Esophagus muscularis mucosa (tissue), 4 donors: Measurements from ENCODE around the gene D2HGDH.

Experiments used
- EP300 ChIP-seq: sonication (generic); formaldehyde crosslinking; IDR thresholded peaks from one replicate; pipeline ENCODE4 v1.6.1; 2017; ENCODE audit warnings: antibody characterized with exemption
- POLR2A ChIP-seq: fragments of 450-650 bp; IDR thresholded peaks from one replicate; pipeline ENCODE4 v1.6.1; 2017; ENCODE audit warnings: antibody characterized with exemption, moderate library complexity, mild to moderate bottlenecking, low read depth
- POLR2AphosphoS5 ChIP-seq, 2 donors: sonication (generic); formaldehyde crosslinking; IDR thresholded peaks; one replicate each; pipeline ENCODE4 v1.6.1; 2017; ENCODE audit warnings: antibody characterized with exemption in 2 of 2
- TF ChIP-seq, protein P1 (sequence below), 3 experiments: fragments of 200-600 bp in 2 of 3; fragments of 450-650 bp in 1 of 3; sonication (generic) in 2 of 3; IDR thresholded peaks; one replicate each; pipeline ENCODE4 v1.5.1; 2017 to 2019; ENCODE audit warnings: antibody characterized with exemption in 3 of 3, mild to moderate bottlenecking in 2 of 3, moderate library complexity in 1 of 3

- no peak for TF ChIP-seq POLR2A
- TF ChIP-seq, protein P1, sequence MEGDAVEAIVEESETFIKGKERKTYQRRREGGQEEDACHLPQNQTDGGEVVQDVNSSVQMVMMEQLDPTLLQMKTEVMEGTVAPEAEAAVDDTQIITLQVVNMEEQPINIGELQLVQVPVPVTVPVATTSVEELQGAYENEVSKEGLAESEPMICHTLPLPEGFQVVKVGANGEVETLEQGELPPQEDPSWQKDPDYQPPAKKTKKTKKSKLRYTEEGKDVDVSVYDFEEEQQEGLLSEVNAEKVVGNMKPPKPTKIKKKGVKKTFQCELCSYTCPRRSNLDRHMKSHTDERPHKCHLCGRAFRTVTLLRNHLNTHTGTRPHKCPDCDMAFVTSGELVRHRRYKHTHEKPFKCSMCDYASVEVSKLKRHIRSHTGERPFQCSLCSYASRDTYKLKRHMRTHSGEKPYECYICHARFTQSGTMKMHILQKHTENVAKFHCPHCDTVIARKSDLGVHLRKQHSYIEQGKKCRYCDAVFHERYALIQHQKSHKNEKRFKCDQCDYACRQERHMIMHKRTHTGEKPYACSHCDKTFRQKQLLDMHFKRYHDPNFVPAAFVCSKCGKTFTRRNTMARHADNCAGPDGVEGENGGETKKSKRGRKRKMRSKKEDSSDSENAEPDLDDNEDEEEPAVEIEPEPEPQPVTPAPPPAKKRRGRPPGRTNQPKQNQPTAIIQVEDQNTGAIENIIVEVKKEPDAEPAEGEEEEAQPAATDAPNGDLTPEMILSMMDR (IDR thresholded peaks at IDR 0.05), result no peak
- TF ChIP-seq POLR2AphosphoS5 (IDR thresholded peaks at IDR 0.05), result no peak
- TF ChIP-seq EP300, result no peak
Observed at GRCh38 chr2:241780939-241781569, 46.6 kb downstream of the D2HGDH start.
